Neural progenitor cell (in vitro differentiated cells): ENCODE results near the gene KIAA0930. TPM values are rescaled to one million over a fixed set of nuclear protein-coding genes. Genes with fewer than 3 reads are reported as not detected.

Source experiments
- DNase-seq: peaks from one replicate; pipeline ENCODE4 v3.0.0-alpha.2; 2016; ENCODE audit warnings: low spot score
- H2AFZ ChIP-seq: fragments of 200-600 bp; sonication (generic); replicated peaks from 2 replicates; pipeline ENCODE4 v1.6.1; 2016; ENCODE audit warnings: antibody characterized with exemption
- H3F3A ChIP-seq: fragments of 200-600 bp; sonication (generic); 2 replicates; pipeline ENCODE4 v1.6.1; 2016; ENCODE audit warnings: antibody characterized with exemption, low read depth
- H3K27ac ChIP-seq: fragments of 200-600 bp; sonication (generic); 2 replicates; pipeline ENCODE4 v1.5.1; 2016; ENCODE audit warnings: mild to moderate bottlenecking
- H3K27me3 ChIP-seq: fragments of 200-600 bp; sonication (generic); 2 replicates; pipeline ENCODE4 v1.6.1; 2016; ENCODE audit warnings: mild to moderate bottlenecking, moderate library complexity
- H3K36me3 ChIP-seq: fragments of 200-600 bp; sonication (generic); 2 replicates; pipeline ENCODE4 v1.5.1; 2016
- H3K4me1 ChIP-seq: fragments of 200-600 bp; sonication (generic); 2 replicates; pipeline ENCODE4 v1.6.1; 2016; ENCODE audit warnings: mixed run types
- H3K4me2 ChIP-seq: fragments of 200-600 bp; sonication (generic); 2 replicates; pipeline ENCODE4 v1.6.1; 2016
- H3K4me3 ChIP-seq: fragments of 200-600 bp; sonication (generic); 2 replicates; pipeline ENCODE4 v1.5.1; 2016
- H3K79me2 ChIP-seq: fragments of 200-600 bp; sonication (generic); 2 replicates; pipeline ENCODE4 v1.6.1; 2016; ENCODE audit warnings: low read depth
- H3K9ac ChIP-seq: fragments of 200-600 bp; sonication (generic); 2 replicates; pipeline ENCODE4 v1.6.1; 2016
- H3K9me3 ChIP-seq: fragments of 200-600 bp; sonication (generic); 2 replicates; pipeline ENCODE4 v1.5.1; 2016; ENCODE audit warnings: low read depth
- H4K20me1 ChIP-seq: fragments of 200-600 bp; sonication (generic); 2 replicates; pipeline ENCODE4 v1.6.1; 2016; ENCODE audit warnings: low read depth
- H3K27ac Mint-ChIP-seq: 3 replicates; pipeline ENCODE4 v1.8.0; 2021; ENCODE audit warnings: mixed read lengths
- H3K27me3 Mint-ChIP-seq: 2 replicates; pipeline ENCODE4 v1.8.0; 2022; ENCODE audit warnings: low read depth, mild to moderate bottlenecking, inconsistent platforms, moderate library complexity, mixed read lengths; ENCODE audit not compliant: insufficient read depth
- H3K36me3 Mint-ChIP-seq: 3 replicates; pipeline ENCODE4 v1.8.0; 2021; ENCODE audit warnings: mixed read lengths
- H3K4me1 Mint-ChIP-seq: 3 replicates; pipeline ENCODE4 v1.8.0; 2021; ENCODE audit warnings: mixed read lengths
- H3K4me3 Mint-ChIP-seq: 3 replicates; pipeline ENCODE4 v1.8.0; 2021; ENCODE audit warnings: mild to moderate bottlenecking, moderate library complexity, mixed read lengths
- H3K9me3 Mint-ChIP-seq: 3 replicates; pipeline ENCODE4 v1.8.0; 2020; ENCODE audit warnings: mixed read lengths
- CTCF ChIP-seq: fragments of 200-600 bp; sonication (generic); IDR thresholded peaks from 2 replicates; pipeline ENCODE4 v1.5.1; 2017; ENCODE audit warnings: antibody characterized with exemption, mild to moderate bottlenecking
- EZH2 ChIP-seq: fragments of 200-600 bp; sonication (generic); IDR thresholded peaks from 2 replicates; pipeline ENCODE4 v1.6.1; 2017; ENCODE audit warnings: antibody characterized with exemption, mild to moderate bottlenecking, moderate library complexity
- EZH2phosphoT487 ChIP-seq: fragments of 200-600 bp; sonication (generic); IDR thresholded peaks from 2 replicates; pipeline ENCODE4 v1.6.1; 2017; ENCODE audit warnings: antibody characterized with exemption
- total RNA-seq: library from RNA; depleted of rRNA; stranded (reverse); fragments of >200 nt; gene quantifications from 2 replicates; pipeline ENCODE4 v1.2.3, GENCODE V29; 2015; ENCODE audit warnings: low replicate concordance

KIAA0930 gene
- total RNA-seq, 1 donor from 2014 or later, result 15.0 TPM

GRCh38 chr22:45202333-45203149 is 38.2 kb downstream of the KIAA0930 start:
- H3K27ac Mint-ChIP-seq, result no peak overlapping the region
- H3K36me3 Mint-ChIP-seq, result peaks cover 2% of the 10 kb centered on the region
- Histone ChIP-seq H4K20me1 (no peaks in the 10 kb centered on the region), H3K27me3 (no peaks in the 10 kb centered on the region), H3K9me3 (no peaks in the 10 kb centered on the region), H2AFZ (no peak overlapping the region), H3K9ac (no peak overlapping the region), H3K27ac (no peak overlapping the region), H3K4me2 (no peak overlapping the region), H3K36me3 (no peaks in the 10 kb centered on the region), H3K4me1 (peaks cover 5% of the 10 kb centered on the region), H3K4me3 (no peak overlapping the region), H3F3A (no peaks in the 10 kb centered on the region), H3K79me2 (no peaks in the 10 kb centered on the region)
- no peak for DNase-seq
- peaks cover 3% of the 10 kb centered on the region for H3K27me3 Mint-ChIP-seq
- H3K4me1 Mint-ChIP-seq, result peaks cover 21% of the 10 kb centered on the region
- H3K9me3 Mint-ChIP-seq, result no peaks in the 10 kb centered on the region
- no peak overlapping the region for H3K4me3 Mint-ChIP-seq
- TF ChIP-seq CTCF, result no peak
- no peak for TF ChIP-seq EZH2phosphoT487
- no peak for TF ChIP-seq EZH2

GRCh38 chr22:45201678-45202332 is 38.9 kb downstream of the KIAA0930 start:
- H3K27ac ChIP-seq, result no peak overlapping the region
- H3K27me3 Mint-ChIP-seq, result peaks cover 3% of the 10 kb centered on the region
- peaks cover 21% of the 10 kb centered on the region for H3K4me1 Mint-ChIP-seq
- H3K36me3 ChIP-seq, result no peaks in the 10 kb centered on the region
- no peak overlapping the region for H3K9ac ChIP-seq
- no peak overlapping the region for H3K4me3 ChIP-seq
- H3K27ac Mint-ChIP-seq, result peak overlapping the region; percentile 5
- H2AFZ ChIP-seq, result no peak overlapping the region
- TF ChIP-seq CTCF (no peak), EZH2phosphoT487 (no peak), EZH2 (no peak)
- H3K79me2 ChIP-seq, result no peaks in the 10 kb centered on the region
- H3K36me3 Mint-ChIP-seq, result peaks cover 2% of the 10 kb centered on the region
- no peak overlapping the region for H3K4me2 ChIP-seq
- peaks cover 5% of the 10 kb centered on the region for H3K4me1 ChIP-seq
- H4K20me1 ChIP-seq, result no peaks in the 10 kb centered on the region
- no peaks in the 10 kb centered on the region for H3K9me3 Mint-ChIP-seq
- no peaks in the 10 kb centered on the region for H3F3A ChIP-seq
- DNase-seq, result no peak
- H3K9me3 ChIP-seq, result no peaks in the 10 kb centered on the region
- H3K4me3 Mint-ChIP-seq, result no peak overlapping the region
- no peaks in the 10 kb centered on the region for H3K27me3 ChIP-seq

DNA sequence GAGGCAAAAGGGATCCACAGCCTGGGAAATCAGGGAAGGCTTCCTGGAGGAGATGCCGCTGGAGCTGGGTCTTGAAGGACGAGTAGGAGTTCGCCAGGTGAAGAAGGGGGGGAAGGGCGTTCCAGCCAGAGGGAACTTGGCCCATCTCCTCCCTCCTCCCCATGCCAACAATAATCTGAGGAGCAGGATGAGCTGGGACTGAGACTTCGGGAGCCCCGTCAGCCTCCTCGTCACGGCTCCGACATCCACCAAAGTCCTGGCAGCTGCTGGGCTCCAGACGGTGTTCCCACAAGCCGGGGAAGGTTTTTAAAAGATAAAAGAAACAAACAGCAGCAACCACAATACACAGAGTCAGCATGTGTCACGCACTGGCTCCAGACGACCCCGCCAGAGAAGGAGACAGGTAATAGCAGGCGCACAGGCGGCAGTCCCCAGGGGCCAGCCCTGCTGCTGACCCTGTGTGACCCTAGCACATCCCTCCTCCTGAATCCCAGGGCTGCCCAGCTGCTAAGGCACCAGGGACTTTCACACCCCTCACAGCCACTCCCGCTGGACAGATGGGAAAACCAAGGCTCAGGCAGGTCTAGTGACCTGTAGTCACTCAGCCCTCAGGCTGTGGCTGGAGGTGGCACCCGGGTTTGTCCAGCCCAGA is 39.7 kb downstream of the KIAA0930 start:
- H3K9me3 Mint-ChIP-seq, result no peaks in the 10 kb centered on the region
- H3K4me1 Mint-ChIP-seq, result peaks cover 21% of the 10 kb centered on the region
- no peaks in the 10 kb centered on the region for H3K79me2 ChIP-seq
- no peak for DNase-seq
- H3F3A ChIP-seq, result no peaks in the 10 kb centered on the region
- no peaks in the 10 kb centered on the region for H3K27me3 ChIP-seq
- peaks cover 2% of the 10 kb centered on the region for H3K36me3 Mint-ChIP-seq
- H4K20me1 ChIP-seq, result no peaks in the 10 kb centered on the region
- H3K27ac Mint-ChIP-seq, result peak overlapping the region; percentile 5
- H3K4me2 ChIP-seq, result no peak overlapping the region
- H3K4me3 ChIP-seq, result no peak overlapping the region
- H3K4me3 Mint-ChIP-seq, result no peak overlapping the region
- H2AFZ ChIP-seq, result no peak overlapping the region
- H3K27ac ChIP-seq, result no peak overlapping the region
- H3K27me3 Mint-ChIP-seq, result peaks cover 3% of the 10 kb centered on the region
- H3K9ac ChIP-seq, result no peak overlapping the region
- no peaks in the 10 kb centered on the region for H3K36me3 ChIP-seq
- no peaks in the 10 kb centered on the region for H3K9me3 ChIP-seq
- H3K4me1 ChIP-seq, result peaks cover 5% of the 10 kb centered on the region
- TF ChIP-seq CTCF, result no peak
- TF ChIP-seq EZH2phosphoT487, result no peak
- TF ChIP-seq EZH2, result no peak
